H9 (cell line): ENCODE data around the gene AGBL4. TPM values are rescaled to one million over a fixed set of nuclear protein-coding genes. Genes with fewer than 3 reads are reported as not detected.

Experiments
- DNase-seq: peaks from one replicate; pipeline ENCODE4 v3.0.0-alpha.2; 2017
- H2AFZ ChIP-seq: one replicate; pipeline ENCODE4 v1.6.1; 2013; ENCODE audit warnings: mild to moderate bottlenecking, low read length, control low read depth, moderate library complexity
- H2AK5ac ChIP-seq: 2 replicates; pipeline ENCODE4 v1.6.1; 2013; ENCODE audit warnings: low read length, control low read depth, mixed read lengths; ENCODE audit not compliant: insufficient read length
- H2BK120ac ChIP-seq: one replicate; pipeline ENCODE4 v1.6.1; 2013; ENCODE audit warnings: low read depth, mild to moderate bottlenecking, low read length, control low read depth, inconsistent platforms; ENCODE audit not compliant: poor library complexity, severe bottlenecking
- H2BK12ac ChIP-seq: 2 replicates; pipeline ENCODE4 v1.6.1; 2013; ENCODE audit warnings: low read length, control low read depth, mixed read lengths, low read depth; ENCODE audit not compliant: insufficient read length
- H2BK15ac ChIP-seq: 2 replicates; pipeline ENCODE4 v1.6.1; 2013; ENCODE audit warnings: low read depth, low read length, control low read depth
- H2BK20ac ChIP-seq: one replicate; pipeline ENCODE4 v1.6.1; 2013; ENCODE audit warnings: low read depth, mild to moderate bottlenecking, low read length, control low read depth, inconsistent platforms; ENCODE audit not compliant: poor library complexity, severe bottlenecking
- H2BK5ac ChIP-seq: 2 replicates; pipeline ENCODE4 v1.6.1; 2013; ENCODE audit warnings: low read length, control low read depth, mixed read lengths; ENCODE audit not compliant: insufficient read length
- H3K14ac ChIP-seq: 2 replicates; pipeline ENCODE4 v1.6.1; 2013; ENCODE audit warnings: low read length, control low read depth; ENCODE audit not compliant: insufficient read depth
- H3K18ac ChIP-seq: 2 replicates; pipeline ENCODE4 v1.6.1; 2013; ENCODE audit warnings: low read depth, mild to moderate bottlenecking, mixed read lengths, low read length, control low read depth; ENCODE audit not compliant: insufficient read length
- H3K23ac ChIP-seq: 2 replicates; pipeline ENCODE4 v1.6.1; 2013; ENCODE audit warnings: low read length, control low read depth, mixed read lengths, low read depth; ENCODE audit not compliant: insufficient read length
- H3K23me2 ChIP-seq: 2 replicates; pipeline ENCODE4 v1.6.1; 2013; ENCODE audit warnings: low read depth, mild to moderate bottlenecking, mixed read lengths, low read length, control low read depth; ENCODE audit not compliant: insufficient read length, poor library complexity, severe bottlenecking
- H3K27ac ChIP-seq: 2 replicates; pipeline ENCODE4 v1.5.1; 2013; ENCODE audit warnings: low read length, control low read depth, mixed read lengths, low read depth; ENCODE audit not compliant: insufficient read length
- H3K27me3 ChIP-seq: 2 replicates; pipeline ENCODE4 v1.6.1; 2013; ENCODE audit warnings: low read length, control low read depth, inconsistent platforms; ENCODE audit not compliant: insufficient read depth
- H3K4ac ChIP-seq: 2 replicates; pipeline ENCODE4 v1.6.1; 2013; ENCODE audit warnings: low read depth, mild to moderate bottlenecking, control low read depth, inconsistent platforms, low read length, moderate library complexity
- H3K4me1 ChIP-seq: 2 replicates; pipeline ENCODE4 v1.6.1; 2013; ENCODE audit warnings: low read length, control low read depth, inconsistent platforms; ENCODE audit not compliant: insufficient read depth
- H3K4me2 ChIP-seq: 2 replicates; pipeline ENCODE4 v1.6.1; 2013; ENCODE audit warnings: low read length, control low read depth, mixed read lengths; ENCODE audit not compliant: insufficient read length, insufficient read depth
- H3K56ac ChIP-seq: 2 replicates; pipeline ENCODE4 v1.6.1; 2013; ENCODE audit warnings: low read depth, mild to moderate bottlenecking, mixed read lengths, low read length, control low read depth; ENCODE audit not compliant: insufficient read length
- H3K79me1 ChIP-seq: 2 replicates; pipeline ENCODE4 v1.6.1; 2013; ENCODE audit warnings: low read depth, mild to moderate bottlenecking, moderate library complexity, low read length, control low read depth, inconsistent platforms; ENCODE audit not compliant: insufficient read depth, poor library complexity, severe bottlenecking
- H3K79me2 ChIP-seq: 2 replicates; pipeline ENCODE4 v1.6.1; 2013; ENCODE audit warnings: low read length, control low read depth, inconsistent platforms; ENCODE audit not compliant: insufficient read depth
- H3K9ac ChIP-seq: 2 replicates; pipeline ENCODE4 v1.6.1; 2013; ENCODE audit warnings: low read length, control low read depth, mixed read lengths; ENCODE audit not compliant: insufficient read length; ENCODE audit errors: extremely low read depth
- H3K9me3 ChIP-seq: one replicate; pipeline ENCODE4 v1.6.1; 2013; ENCODE audit warnings: low read depth, low read length, inconsistent platforms; ENCODE audit not compliant: control insufficient read depth
- H3T11ph ChIP-seq: one replicate; pipeline ENCODE4 v1.6.1; 2013; ENCODE audit warnings: mild to moderate bottlenecking, low read length, control low read depth, inconsistent platforms
- H4K20me1 ChIP-seq: one replicate; pipeline ENCODE4 v1.6.1; 2013; ENCODE audit not compliant: control insufficient read depth, insufficient read length, insufficient read depth
- H4K5ac ChIP-seq: 2 replicates; pipeline ENCODE4 v1.6.1; 2013; ENCODE audit warnings: low read depth, mild to moderate bottlenecking, mixed read lengths, low read length, control low read depth; ENCODE audit not compliant: insufficient read length
- H4K8ac ChIP-seq: replicated peaks from 2 replicates; pipeline ENCODE4 v1.6.1; 2013; ENCODE audit warnings: low read length, control low read depth, mixed read lengths, low read depth; ENCODE audit not compliant: insufficient read length
- H4K91ac ChIP-seq: 2 replicates; pipeline ENCODE4 v1.6.1; 2013; ENCODE audit warnings: low read depth, mild to moderate bottlenecking, moderate library complexity, mixed read lengths, low read length, control low read depth; ENCODE audit not compliant: insufficient read length
- H3K27ac Mint-ChIP-seq, 3 experiments: 2 replicates in 2 of 3; 3 replicates in 1 of 3; pipeline ENCODE4 v1.8.0; 2020 to 2021; ENCODE audit warnings: mixed read lengths in 3 of 3, mild to moderate bottlenecking in 1 of 3, moderate library complexity in 1 of 3
- H3K27me3 Mint-ChIP-seq: 2 replicates; pipeline ENCODE4 v1.8.0; 2021; ENCODE audit warnings: low read depth, mild to moderate bottlenecking, moderate library complexity, mixed read lengths
- H3K36me3 Mint-ChIP-seq, 3 experiments: 2 replicates in 2 of 3; 3 replicates in 1 of 3; pipeline ENCODE4 v1.8.0; 2020 to 2021; ENCODE audit warnings: low read depth in 3 of 3, mixed read lengths in 3 of 3; ENCODE audit not compliant: insufficient read depth in 1 of 3
- H3K4me1 Mint-ChIP-seq, 2 experiments: 2 replicates each; pipeline ENCODE4 v1.8.0; 2020; ENCODE audit warnings: mixed read lengths in 2 of 2
- H3K4me3 Mint-ChIP-seq, 2 experiments: 2 replicates in 1 of 2; 3 replicates in 1 of 2; pipeline ENCODE4 v1.8.0; 2020 to 2021; ENCODE audit warnings: mild to moderate bottlenecking in 2 of 2, mixed read lengths in 2 of 2, moderate library complexity in 1 of 2
- H3K9me3 Mint-ChIP-seq, 2 experiments: 2 replicates in 1 of 2; 3 replicates in 1 of 2; pipeline ENCODE4 v1.8.0; 2020; ENCODE audit warnings: mild to moderate bottlenecking in 2 of 2, mixed read lengths in 2 of 2, moderate library complexity in 1 of 2
- total RNA-seq: library from RNA; stranded (reverse); gene quantifications from 2 replicates; pipeline ENCODE4 v1.2.1, GENCODE V29; 2021
- TF ChIP-seq, protein P1 (sequence below): fragments of 200-600 bp; sonication (generic); conservative IDR thresholded peaks from 3 replicates; pipeline ENCODE4 v1.8.0; 2021; ENCODE audit warnings: antibody characterized with exemption, mild to moderate bottlenecking

The AGBL4 gene
- total RNA-seq, 1 experiment from 2014 or later, result not detected

DNA sequence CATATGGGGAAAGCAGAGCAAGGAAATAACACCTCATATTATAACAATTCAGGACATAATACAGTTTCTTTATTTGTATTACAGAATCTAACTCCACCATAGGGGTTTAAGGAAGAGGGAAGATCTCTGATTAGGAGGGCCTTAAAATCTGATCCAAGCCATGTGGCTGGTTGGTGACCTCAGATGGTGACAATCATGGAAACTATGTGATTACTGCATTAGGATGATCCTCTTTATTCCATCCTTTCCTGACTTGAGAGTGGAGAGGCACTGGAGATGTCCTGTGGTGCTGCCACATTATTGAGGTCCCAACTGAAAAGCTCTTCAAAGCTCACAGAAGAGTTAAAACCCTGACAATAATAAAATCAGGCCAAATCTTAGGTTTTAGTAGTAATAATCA, 1078.9 kb downstream of the AGBL4 start:
- no peaks in the 10 kb centered on the region for H3K4me1 Mint-ChIP-seq
- peaks cover 4% of the 10 kb centered on the region for H3K27me3 Mint-ChIP-seq
- H3K9ac ChIP-seq, result no peak overlapping the region
- no peak overlapping the region for H3K4ac ChIP-seq
- H3K23ac ChIP-seq, result no peak overlapping the region
- no peak overlapping the region for H3T11ph ChIP-seq
- no peak overlapping the region for H2AK5ac ChIP-seq
- H3K4me2 ChIP-seq, result no peak overlapping the region
- H2BK120ac ChIP-seq, result no peak overlapping the region
- H3K14ac ChIP-seq, result no peak overlapping the region
- no peak overlapping the region for H3K27ac Mint-ChIP-seq
- H3K4me3 Mint-ChIP-seq, result no peak overlapping the region
- H2BK20ac ChIP-seq, result no peak overlapping the region
- no peak overlapping the region for H4K8ac ChIP-seq
- H3K9me3 Mint-ChIP-seq, result peaks cover 58 to 87% of the 10 kb centered on the region in 2 experiments
- H2BK12ac ChIP-seq, result no peak overlapping the region
- no peaks in the 10 kb centered on the region for H3K27me3 ChIP-seq
- no peak overlapping the region for H2BK15ac ChIP-seq
- no peak overlapping the region for H2AFZ ChIP-seq
- peaks cover 21% of the 10 kb centered on the region for H3K9me3 ChIP-seq
- no peaks in the 10 kb centered on the region for H3K23me2 ChIP-seq
- H2BK5ac ChIP-seq, result no peak overlapping the region
- no peak overlapping the region for H3K18ac ChIP-seq
- no peak overlapping the region for H4K91ac ChIP-seq
- TF ChIP-seq, protein P1, sequence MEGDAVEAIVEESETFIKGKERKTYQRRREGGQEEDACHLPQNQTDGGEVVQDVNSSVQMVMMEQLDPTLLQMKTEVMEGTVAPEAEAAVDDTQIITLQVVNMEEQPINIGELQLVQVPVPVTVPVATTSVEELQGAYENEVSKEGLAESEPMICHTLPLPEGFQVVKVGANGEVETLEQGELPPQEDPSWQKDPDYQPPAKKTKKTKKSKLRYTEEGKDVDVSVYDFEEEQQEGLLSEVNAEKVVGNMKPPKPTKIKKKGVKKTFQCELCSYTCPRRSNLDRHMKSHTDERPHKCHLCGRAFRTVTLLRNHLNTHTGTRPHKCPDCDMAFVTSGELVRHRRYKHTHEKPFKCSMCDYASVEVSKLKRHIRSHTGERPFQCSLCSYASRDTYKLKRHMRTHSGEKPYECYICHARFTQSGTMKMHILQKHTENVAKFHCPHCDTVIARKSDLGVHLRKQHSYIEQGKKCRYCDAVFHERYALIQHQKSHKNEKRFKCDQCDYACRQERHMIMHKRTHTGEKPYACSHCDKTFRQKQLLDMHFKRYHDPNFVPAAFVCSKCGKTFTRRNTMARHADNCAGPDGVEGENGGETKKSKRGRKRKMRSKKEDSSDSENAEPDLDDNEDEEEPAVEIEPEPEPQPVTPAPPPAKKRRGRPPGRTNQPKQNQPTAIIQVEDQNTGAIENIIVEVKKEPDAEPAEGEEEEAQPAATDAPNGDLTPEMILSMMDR, result no peak
- H3K36me3 Mint-ChIP-seq, result peaks cover 0 to 28% (median 0%) of the 10 kb centered on the region in 3 experiments; a peak in 4 of 7 replicates
- H3K79me1 ChIP-seq, result no peaks in the 10 kb centered on the region
- no peaks in the 10 kb centered on the region for H3K79me2 ChIP-seq
- H4K5ac ChIP-seq, result no peak overlapping the region
- H4K20me1 ChIP-seq, result no peaks in the 10 kb centered on the region
- H3K27ac ChIP-seq, result no peak overlapping the region
- no peaks in the 10 kb centered on the region for H3K4me1 ChIP-seq
- no peak overlapping the region for H3K56ac ChIP-seq
- no peak for DNase-seq
